ENCODE results near the gene IL24.

DNA sequence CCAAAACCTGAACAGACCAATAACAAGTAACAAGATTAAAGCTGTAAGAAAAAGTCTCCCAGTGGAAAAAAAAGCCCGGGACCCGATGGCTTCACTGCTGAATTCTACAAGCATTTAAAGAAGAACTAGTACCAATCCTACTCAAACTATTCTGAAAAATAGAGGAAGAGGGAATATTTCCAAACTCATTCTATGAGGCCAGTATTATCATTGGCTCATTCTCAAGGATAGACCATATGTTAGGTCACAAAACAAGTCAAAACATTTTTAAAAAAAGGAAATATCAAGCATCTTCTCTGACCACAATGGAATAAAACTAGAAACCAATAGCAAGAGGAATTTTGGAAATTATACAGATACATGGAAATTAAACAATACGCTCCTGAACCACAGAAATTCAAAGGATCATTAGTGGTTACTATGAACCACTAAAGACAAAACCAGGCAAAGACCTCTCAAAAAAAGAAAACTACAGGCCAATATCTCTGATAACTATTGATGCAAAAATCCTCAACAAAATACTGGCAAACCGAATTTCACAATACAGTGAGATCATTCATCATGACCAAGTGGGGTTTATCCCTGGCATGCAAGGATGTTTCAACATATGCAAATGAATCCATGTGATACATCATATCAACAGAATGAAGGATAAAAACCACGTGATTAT, 45.8 kb upstream of the IL24 start:
- TF ChIP-seq, protein P1, sequence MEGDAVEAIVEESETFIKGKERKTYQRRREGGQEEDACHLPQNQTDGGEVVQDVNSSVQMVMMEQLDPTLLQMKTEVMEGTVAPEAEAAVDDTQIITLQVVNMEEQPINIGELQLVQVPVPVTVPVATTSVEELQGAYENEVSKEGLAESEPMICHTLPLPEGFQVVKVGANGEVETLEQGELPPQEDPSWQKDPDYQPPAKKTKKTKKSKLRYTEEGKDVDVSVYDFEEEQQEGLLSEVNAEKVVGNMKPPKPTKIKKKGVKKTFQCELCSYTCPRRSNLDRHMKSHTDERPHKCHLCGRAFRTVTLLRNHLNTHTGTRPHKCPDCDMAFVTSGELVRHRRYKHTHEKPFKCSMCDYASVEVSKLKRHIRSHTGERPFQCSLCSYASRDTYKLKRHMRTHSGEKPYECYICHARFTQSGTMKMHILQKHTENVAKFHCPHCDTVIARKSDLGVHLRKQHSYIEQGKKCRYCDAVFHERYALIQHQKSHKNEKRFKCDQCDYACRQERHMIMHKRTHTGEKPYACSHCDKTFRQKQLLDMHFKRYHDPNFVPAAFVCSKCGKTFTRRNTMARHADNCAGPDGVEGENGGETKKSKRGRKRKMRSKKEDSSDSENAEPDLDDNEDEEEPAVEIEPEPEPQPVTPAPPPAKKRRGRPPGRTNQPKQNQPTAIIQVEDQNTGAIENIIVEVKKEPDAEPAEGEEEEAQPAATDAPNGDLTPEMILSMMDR (IDR thresholded peaks at IDR 0.05): no peak
- no peak for TF ChIP-seq EZH2 (IDR thresholded peaks at IDR 0.05)
